ENCODE measurements around the gene TPO.

GRCh38 chr2:1586251-1586922 is 173.1 kb downstream of the TPO start:
- TF ChIP-seq POLR2A (IDR thresholded peaks at IDR 0.05): no peak
- TF ChIP-seq, protein P1, sequence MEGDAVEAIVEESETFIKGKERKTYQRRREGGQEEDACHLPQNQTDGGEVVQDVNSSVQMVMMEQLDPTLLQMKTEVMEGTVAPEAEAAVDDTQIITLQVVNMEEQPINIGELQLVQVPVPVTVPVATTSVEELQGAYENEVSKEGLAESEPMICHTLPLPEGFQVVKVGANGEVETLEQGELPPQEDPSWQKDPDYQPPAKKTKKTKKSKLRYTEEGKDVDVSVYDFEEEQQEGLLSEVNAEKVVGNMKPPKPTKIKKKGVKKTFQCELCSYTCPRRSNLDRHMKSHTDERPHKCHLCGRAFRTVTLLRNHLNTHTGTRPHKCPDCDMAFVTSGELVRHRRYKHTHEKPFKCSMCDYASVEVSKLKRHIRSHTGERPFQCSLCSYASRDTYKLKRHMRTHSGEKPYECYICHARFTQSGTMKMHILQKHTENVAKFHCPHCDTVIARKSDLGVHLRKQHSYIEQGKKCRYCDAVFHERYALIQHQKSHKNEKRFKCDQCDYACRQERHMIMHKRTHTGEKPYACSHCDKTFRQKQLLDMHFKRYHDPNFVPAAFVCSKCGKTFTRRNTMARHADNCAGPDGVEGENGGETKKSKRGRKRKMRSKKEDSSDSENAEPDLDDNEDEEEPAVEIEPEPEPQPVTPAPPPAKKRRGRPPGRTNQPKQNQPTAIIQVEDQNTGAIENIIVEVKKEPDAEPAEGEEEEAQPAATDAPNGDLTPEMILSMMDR (IDR thresholded peaks at IDR 0.05): no peak
